Measurements from ENCODE around the gene NFIX.

Gene NFIX

GRCh38 chr19:12990853-12991252, 4.4 kb upstream of the NFIX start:
- no peak for DNase-seq

- no peak for DNase-seq
These were observed 4.0 kb upstream of the NFIX start for GRCh38 chr19:12991296-12991695.

- no peak for DNase-seq
These were observed 2.5 kb upstream of the NFIX start for GRCh38 chr19:12992729-12993128.

- no peak for DNase-seq
These were observed 1.7 kb upstream of the NFIX start for GRCh38 chr19:12993562-12993961.

- DNase-seq: peak; percentile 46
These were observed 526 bp downstream of the NFIX start for GRCh38 chr19:12995596-12996405.

- DNase-seq: no peak
These were observed 1.3 kb downstream of the NFIX start for GRCh38 chr19:12996406-12997094.

- DNase-seq: no peak
These were observed 2.1 kb downstream of the NFIX start for GRCh38 chr19:12997179-12997966.

- DNase-seq: no peak
These were observed 3.0 kb downstream of the NFIX start for GRCh38 chr19:12997967-12998940.

GRCh38 chr19:13001166-13001501, 5.9 kb downstream of the NFIX start:
- DNase-seq: no peak

DNA sequence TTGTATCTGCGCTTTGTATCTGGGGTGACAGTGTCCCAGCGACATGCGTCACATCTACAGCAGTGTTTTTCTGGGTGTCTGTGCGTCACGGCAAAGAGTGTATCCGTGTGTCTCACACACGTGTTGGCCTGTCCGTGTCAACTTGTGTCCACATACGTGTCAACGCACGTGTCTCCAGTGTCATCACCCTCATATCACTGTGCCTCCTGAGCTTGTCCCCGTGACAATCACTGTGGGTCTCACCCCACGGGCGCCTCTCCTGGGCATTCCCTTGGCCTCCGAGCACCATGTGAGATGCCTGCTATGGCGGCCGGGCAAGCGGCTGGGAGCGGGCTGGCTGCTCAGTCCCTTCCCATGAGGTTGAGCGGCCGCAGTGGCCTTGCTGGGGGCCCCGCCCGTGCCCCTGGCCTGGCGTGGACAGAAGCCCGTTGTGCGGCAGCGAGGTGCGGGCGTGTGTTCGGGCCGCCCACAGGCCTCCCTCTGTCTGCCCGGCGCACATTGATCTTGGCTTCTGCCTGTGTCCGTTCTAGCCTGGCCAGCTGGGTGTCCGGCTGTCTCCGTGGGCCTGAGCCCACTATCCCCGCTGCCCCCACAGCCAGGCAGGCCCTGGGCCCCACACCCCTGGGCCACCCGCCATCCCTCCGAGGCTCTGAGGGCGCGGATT, 6.4 kb downstream of the NFIX start:
- DNase-seq: no peak

DNA sequence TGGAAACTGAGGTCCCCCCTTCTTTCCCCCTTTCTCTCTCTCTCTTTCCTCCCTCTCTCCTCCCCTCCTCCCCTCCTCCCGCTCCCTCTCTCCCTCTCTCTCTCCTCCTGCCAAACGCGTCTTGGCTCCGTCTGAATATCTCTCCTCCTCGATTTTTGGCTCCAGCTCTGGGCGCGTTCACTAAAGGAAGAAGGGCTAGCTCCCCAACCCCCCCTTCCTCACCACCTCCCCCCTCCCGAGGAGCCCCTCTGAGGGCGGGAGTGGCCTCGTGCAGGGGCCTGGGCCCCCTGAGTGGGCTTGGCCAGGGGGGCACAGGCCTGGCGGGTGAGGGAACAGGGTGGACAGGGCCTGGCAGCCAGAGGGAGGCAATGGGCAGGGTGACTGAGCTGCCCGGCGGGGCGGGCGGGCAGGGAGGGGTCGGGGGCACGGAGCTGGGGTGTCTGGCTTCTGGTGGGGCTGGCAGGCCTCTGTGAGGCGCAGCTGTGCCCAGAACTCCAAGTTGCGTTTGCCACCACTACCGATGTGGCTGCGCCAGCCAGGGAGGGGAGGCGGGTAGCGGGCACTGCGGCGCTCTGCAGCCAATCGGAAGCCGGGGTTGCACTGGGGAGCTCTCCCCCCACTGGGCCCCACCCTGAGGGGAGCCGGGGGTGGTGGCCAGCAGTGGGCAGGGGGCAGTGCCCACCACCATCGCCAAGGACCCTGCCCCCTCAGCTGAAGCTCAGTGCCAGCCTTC, 7.1 kb downstream of the NFIX start:
- peak; percentile 40 for DNase-seq

DNA sequence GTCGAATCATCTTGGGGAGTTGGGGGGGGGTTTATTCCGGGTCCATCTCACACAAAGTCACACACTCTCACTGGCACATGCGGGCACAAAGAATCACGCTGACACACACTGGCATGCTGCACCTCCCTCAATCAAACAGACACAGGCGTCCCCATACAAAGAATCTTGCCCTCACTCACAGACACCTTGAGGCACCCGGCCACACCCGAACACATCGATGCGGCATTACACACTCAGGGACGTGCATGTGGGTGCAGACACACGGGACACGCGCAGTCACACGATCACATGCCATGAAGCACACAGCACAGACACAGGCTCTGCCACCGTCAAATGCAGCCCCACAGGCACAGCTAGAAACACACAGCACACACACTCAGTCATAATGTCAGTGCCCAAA, 7.8 kb downstream of the NFIX start:
- no peak for DNase-seq

- DNase-seq: no peak
These were observed 9.0 kb downstream of the NFIX start for GRCh38 chr19:13004273-13004672.

DNA sequence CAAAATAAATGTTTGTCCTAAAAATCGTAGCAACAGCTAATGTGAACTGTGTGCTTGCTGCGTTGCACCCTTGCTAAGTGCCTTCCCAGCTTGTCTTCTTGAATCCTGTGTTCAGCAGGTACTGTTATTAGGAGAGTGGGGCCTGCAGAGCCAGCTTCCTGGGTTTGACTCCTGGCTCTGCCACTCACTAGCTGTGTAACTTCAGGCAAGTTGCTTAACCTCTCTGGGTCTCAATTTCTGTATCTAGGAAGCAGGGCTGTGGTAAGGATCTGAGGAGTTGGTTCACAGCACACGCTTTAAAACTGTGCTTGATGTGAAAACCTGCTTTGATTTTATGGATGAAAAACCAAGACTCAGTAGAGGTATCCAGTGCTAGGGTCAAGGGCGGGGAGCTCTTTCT, 10.0 kb downstream of the NFIX start:
- no peak for DNase-seq

DNA sequence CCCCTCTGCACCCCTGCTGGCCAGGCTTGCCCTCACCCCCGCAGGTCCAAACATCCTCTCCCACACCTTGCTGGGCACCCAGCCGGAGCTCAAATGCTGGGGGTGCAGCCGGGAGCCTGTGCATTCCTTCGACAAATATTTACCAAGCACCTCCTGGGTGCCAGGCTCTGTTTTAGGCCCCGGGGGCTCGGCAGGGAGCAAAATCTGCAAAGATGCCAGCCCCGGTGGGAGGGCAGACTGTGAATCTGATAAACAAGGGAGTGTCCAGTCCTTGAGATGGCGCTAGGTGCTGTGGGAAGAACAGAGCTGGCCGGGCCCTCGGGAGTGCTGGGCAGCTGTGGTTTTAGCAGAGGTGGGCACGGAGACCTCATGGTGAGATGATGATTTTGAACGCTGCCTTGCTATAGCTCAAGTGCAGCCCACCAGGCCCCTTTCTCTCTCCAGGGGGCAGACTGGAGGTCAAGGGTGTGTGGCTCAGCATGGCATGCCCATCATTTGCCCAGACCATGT, 10.6 kb downstream of the NFIX start:
- DNase-seq: no peak

DNA sequence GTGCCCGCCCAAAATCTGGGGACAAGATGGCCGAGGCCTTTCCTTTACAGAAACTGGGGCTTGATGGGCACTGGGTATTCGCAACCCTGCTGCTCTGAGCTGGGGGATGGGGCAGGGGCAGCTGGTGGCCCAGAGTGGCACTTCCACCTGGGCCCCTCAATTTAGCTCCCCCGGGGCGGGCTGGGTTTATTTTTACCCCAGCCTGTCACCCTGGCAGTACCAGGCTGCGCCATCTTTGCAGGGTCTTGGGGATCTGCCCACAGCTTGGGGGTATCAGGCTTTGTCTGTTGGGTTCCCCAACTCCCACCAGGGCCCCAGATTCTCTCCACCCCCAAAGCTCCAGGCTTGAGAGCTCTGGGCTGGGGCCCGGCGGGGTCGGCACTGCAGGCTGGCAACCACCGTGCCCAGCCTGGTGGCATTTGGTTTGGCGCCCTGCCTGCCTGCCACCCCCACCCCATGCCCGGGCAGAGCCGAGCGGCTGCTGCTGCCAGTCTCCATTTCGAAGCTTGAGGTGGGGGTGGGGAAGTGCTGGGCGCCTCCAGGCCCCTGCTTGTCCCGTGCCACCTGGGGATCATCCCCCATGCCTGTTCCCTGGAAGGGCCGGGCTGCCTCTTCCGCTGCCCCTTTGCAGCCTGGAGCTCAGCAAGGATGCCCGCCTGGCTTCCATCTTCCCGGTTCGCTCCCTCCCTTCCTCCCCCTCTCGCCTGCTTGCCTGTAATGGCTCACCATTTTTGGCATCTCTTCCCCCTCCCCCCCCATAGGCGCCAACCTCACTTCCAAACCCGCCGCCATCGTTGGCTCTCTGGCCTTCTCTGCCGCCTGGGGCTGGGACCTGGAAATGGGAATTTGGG, 11.4 kb downstream of the NFIX start:
- DNase-seq: no peak

DNA sequence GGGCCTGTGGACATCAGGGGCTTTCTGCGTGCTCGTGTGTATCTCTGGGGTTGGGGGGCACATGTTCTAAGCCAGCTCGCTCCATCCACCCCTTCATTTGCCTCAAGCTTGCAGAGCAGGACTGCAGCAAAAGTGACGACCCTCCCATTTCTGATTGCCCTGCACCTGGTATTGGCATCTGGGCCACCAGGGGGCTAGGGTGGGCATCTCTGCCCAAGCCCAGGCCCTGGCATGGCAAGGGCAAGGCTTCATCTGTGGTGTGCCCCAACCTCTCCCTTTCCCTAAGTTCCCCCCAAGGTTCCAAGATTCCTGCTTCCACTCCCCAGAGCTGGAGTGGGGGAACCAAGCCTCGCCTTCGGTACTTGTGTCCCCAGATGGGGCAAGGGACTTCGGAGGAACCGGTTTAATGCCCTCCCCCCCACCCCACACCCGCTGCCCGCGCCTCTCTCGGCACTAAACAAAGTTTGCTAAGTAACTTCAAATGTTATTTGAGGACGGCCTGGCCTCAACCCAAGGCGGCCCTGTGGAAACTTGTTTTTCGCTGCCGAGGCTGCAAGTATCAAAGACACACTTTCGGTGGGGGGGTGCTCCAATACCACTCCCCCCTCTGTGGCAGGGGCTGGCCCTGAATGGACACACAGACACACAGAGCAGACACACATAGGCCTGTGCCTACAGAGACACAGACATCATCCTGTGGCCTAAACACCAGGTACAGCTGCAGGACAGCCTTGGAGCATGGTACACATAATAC, 12.2 kb downstream of the NFIX start:
- DNase-seq: no peak

- no peak for DNase-seq
These were observed 13.9 kb downstream of the NFIX start for GRCh38 chr19:13008926-13009787.

Data from fibroblast of skin of right biceps (primary cell).